ENCODE measurements around the gene ARRB1. TPM values are rescaled to one million over a fixed set of nuclear protein-coding genes. Genes with fewer than 3 reads are reported as not detected.

Gene ARRB1
- total and polyA plus RNA-seq, 9 of the 15 experiments (the other 6 are each of a cell fraction or from before 2014, with no cell fraction given), result 6.6 to 45.4 (median 28.5) TPM

DNA sequence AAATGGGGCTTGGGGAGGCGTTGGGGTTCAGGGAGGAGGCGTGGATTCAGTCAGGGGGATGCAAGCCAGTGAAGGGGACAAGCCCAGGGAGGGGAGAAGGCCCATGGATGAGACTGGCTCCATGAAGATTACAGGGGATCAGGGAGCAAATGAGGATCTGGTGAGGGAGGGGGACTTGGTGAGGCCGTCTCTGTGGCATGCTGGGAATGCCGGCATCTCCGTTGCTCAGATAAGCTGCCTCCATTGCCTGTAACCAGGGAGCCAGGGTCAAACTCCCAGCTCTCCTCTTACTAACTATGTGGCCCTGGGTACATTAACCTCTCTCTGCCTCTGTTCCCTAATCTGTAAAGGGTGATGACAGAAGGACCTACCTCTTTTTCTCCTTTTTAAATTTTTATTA is 72.2 kb downstream of the ARRB1 start (continued):
- no peak for TF ChIP-seq MLLT1 (IDR thresholded peaks at IDR 0.05)

- no peak overlapping the region for H3K4me3 ChIP-seq
- POLR2A ChIA-PET, result interaction anchor here (0.6 to 2.3 kb wide), 3 partner anchors 20 to 868 kb away, joined by 3 to 7 read pairs (median 4); no protein-coding TSS in a partner anchor
- in situ Hi-C loops (cut with MboI) (loop anchor here (5.0 kb wide), 1 partner anchor 104 kb away; no protein-coding TSS in a partner anchor), intact Hi-C loops (cut with micrococcal nuclease) (no loop called here)
- H3K4me1 ChIP-seq (replicated peaks in 1 of 2; ENCODE audit: control insufficient read depth in 2 of 2, insufficient read depth in 2 of 2, low read length in 2 of 2), result peaks cover 0 to 4% of the 10 kb centered on the region in 2 experiments; a peak in 1 of 5 replicates
- BruUV-seq (replicated peaks), result no TSS peak
- ATAC-seq, result no peak
- H2AFZ ChIP-seq (ENCODE audit: low read depth, low read length), result no peak overlapping the region
- H3K27ac ChIP-seq (ENCODE audit: extremely low read depth, low read depth, low read length), result no peak overlapping the region
- CTCF ChIA-PET (ENCODE audit: low intra/inter-chr PET ratio), result no interaction called here
- FAIRE-seq, result no peak
- no peaks in the 10 kb centered on the region for H3K27me3 ChIP-seq (ENCODE audit: control insufficient read depth in 2 of 2, insufficient read depth in 2 of 2, low read length in 2 of 2)
- WGBS (ENCODE audit: insufficient coverage, low coverage, missing lambda C conversion rate), result 71% methylated on average over 13 of the region's 13 CpGs
- no peak for DNase-seq (ENCODE audit: extremely low read depth in 1 of 4, low spot score in 3 of 4)
- no peak overlapping the region; a peak in 1 of 4 replicates for H3K9ac ChIP-seq (ENCODE audit: insufficient read depth in 1 of 2, low read depth in 2 of 2, low read length in 2 of 2)
- H3K4me2 ChIP-seq (ENCODE audit: insufficient read depth, low read length), result no peak overlapping the region
- H3K36me3 ChIP-seq (ENCODE audit: control insufficient read depth, insufficient read depth, low read length), result peaks cover 84% of the 10 kb centered on the region
- H4K20me1 ChIP-seq (replicated peaks; ENCODE audit: control insufficient read depth, insufficient read depth, low read length), result 0 out of 2 replicates have a peak, but pooled peaks cover 2% of the 10 kb centered on the region
- H3K79me2 ChIP-seq (ENCODE audit: control insufficient read depth, insufficient read depth, low read length), result no peaks in the 10 kb centered on the region
- TF ChIP-seq TFAM (CRISPR knock-in tag; conservative IDR thresholded peaks at IDR 0.05), result no peak
- TF ChIP-seq, protein P1, sequence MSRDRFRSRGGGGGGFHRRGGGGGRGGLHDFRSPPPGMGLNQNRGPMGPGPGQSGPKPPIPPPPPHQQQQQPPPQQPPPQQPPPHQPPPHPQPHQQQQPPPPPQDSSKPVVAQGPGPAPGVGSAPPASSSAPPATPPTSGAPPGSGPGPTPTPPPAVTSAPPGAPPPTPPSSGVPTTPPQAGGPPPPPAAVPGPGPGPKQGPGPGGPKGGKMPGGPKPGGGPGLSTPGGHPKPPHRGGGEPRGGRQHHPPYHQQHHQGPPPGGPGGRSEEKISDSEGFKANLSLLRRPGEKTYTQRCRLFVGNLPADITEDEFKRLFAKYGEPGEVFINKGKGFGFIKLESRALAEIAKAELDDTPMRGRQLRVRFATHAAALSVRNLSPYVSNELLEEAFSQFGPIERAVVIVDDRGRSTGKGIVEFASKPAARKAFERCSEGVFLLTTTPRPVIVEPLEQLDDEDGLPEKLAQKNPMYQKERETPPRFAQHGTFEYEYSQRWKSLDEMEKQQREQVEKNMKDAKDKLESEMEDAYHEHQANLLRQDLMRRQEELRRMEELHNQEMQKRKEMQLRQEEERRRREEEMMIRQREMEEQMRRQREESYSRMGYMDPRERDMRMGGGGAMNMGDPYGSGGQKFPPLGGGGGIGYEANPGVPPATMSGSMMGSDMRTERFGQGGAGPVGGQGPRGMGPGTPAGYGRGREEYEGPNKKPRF (IDR thresholded peaks at IDR 0.05; ENCODE audit: low read depth, low read length), result no peak
- TF ChIP-seq, protein P2, sequence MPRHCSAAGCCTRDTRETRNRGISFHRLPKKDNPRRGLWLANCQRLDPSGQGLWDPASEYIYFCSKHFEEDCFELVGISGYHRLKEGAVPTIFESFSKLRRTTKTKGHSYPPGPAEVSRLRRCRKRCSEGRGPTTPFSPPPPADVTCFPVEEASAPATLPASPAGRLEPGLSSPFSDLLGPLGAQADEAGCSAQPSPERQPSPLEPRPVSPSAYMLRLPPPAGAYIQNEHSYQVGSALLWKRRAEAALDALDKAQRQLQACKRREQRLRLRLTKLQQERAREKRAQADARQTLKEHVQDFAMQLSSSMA (CRISPR knock-in tag; IDR thresholded peaks at IDR 0.05), result no peak
- TF ChIP-seq ZNF140 (CRISPR knock-in tag; IDR thresholded peaks at IDR 0.05), result no peak
- peaks cover 4% of the 10 kb centered on the region for H3K9me1 ChIP-seq (ENCODE audit: control insufficient read depth, insufficient read depth, low read length)
- H3K9me3 ChIP-seq (replicated peaks; ENCODE audit: control insufficient read depth, insufficient read depth, low read depth, low read length), result no peaks in the 10 kb centered on the region
Measured at GRCh38 chr11:75277991-75278790, 73.3 kb downstream of the ARRB1 start.
